SK-N-SH (cell line): Measurements from ENCODE around the gene FBXL5. TPM values are rescaled to one million over a fixed set of nuclear protein-coding genes. Genes with fewer than 3 reads are reported as not detected.

ENCODE experiments used
- CTCF ChIA-PET: fragments of 300-600, 350-600 bp; formaldehyde crosslinking; extraction: SDS; loops from one replicate; lab custom pipeline; 2021; lab: Yijun Ruan, JAX
- POLR2A ChIA-PET: fragments of 350-600 bp; sonication (Branson Sonifier 250); formaldehyde crosslinking; extraction: SDS; loops from one replicate; lab custom pipeline; 2020; ENCODE audit warnings: antibody characterized with exemption, inconsistent platforms; lab: Yijun Ruan, JAX
- DNase-seq: peaks from one replicate; pipeline ENCODE4 v3.0.0; 2012
- H2AFZ ChIP-seq: fragments of 200-600 bp; sonication (generic); 2 replicates; pipeline ENCODE4 v1.8.1; 2016; ENCODE audit warnings: antibody characterized with exemption, mild to moderate bottlenecking, low read depth
- H3F3A ChIP-seq: fragments of 200-600 bp; sonication (generic); replicated peaks from 2 replicates; pipeline ENCODE3; 2016; ENCODE audit warnings: antibody characterized with exemption, mild to moderate bottlenecking; ENCODE audit not compliant: insufficient read depth
- H3K27ac ChIP-seq, 2 experiments: fragments of 200-500 bp in 1 of 2; fragments of 200-600 bp in 1 of 2; sonication (Bioruptor generic) in 1 of 2; sonication (generic), shearing (Covaris generic) in 1 of 2; 2 replicates each; pipeline versions ENCODE4 v1.5.1 to v1.6.1; 2014 to 2016; ENCODE audit warnings: low read depth in 2 of 2, inconsistent platforms in 1 of 2, low read length in 1 of 2, mild to moderate bottlenecking in 1 of 2, mixed read lengths in 1 of 2
- H3K27me3 ChIP-seq: fragments of 200-600 bp; sonication (generic), shearing (Covaris generic); 2 replicates; pipeline ENCODE4 v1.6.1; 2016; ENCODE audit warnings: mixed run types; ENCODE audit not compliant: insufficient read depth
- H3K36me3 ChIP-seq, 2 experiments: fragments of 200-500 bp in 1 of 2; fragments of 200-600 bp in 1 of 2; sonication (Bioruptor generic) in 1 of 2; sonication (generic) in 1 of 2; replicated peaks in 1 of 2; 2 replicates each; pipeline versions ENCODE3 to v1.5.1; 2014 to 2016; ENCODE audit warnings: low read length in 1 of 2, mild to moderate bottlenecking in 1 of 2; ENCODE audit not compliant: insufficient read depth in 2 of 2, control insufficient read depth in 1 of 2
- H3K4me1 ChIP-seq, 2 experiments: fragments of 200-500 bp in 1 of 2; fragments of 200-600 bp in 1 of 2; sonication (Bioruptor generic) in 1 of 2; sonication (generic), shearing (Covaris generic) in 1 of 2; 2 replicates each; pipeline versions ENCODE4 v1.5.1 to v1.6.1; 2014 to 2016; ENCODE audit warnings: low read depth in 1 of 2, low read length in 1 of 2, mixed run types in 1 of 2; ENCODE audit not compliant: insufficient read depth in 2 of 2, control insufficient read depth in 1 of 2
- H3K4me2 ChIP-seq: fragments of 200-600 bp; sonication (generic), shearing (Covaris generic); 2 replicates; pipeline ENCODE4 v1.6.1; 2017; ENCODE audit warnings: mixed run types
- H3K4me3 ChIP-seq, 2 experiments: fragments of 200-500 bp in 1 of 2; fragments of 200-600 bp in 1 of 2; sonication (Bioruptor generic) in 1 of 2; sonication (generic), shearing (Covaris generic) in 1 of 2; 2 replicates each; pipeline versions ENCODE4 v1.5.1 to v1.8.1; 2014 to 2016; ENCODE audit warnings: low read depth in 2 of 2, inconsistent platforms in 1 of 2, low read length in 1 of 2, mild to moderate bottlenecking in 1 of 2, mixed read lengths in 1 of 2, moderate library complexity in 1 of 2
- H3K79me2 ChIP-seq: fragments of 200-600 bp; sonication (generic); 2 replicates; pipeline ENCODE4 v1.8.1; 2017; ENCODE audit warnings: mild to moderate bottlenecking; ENCODE audit not compliant: insufficient read depth
- H3K9ac ChIP-seq: fragments of 200-600 bp; sonication (generic); 2 replicates; pipeline ENCODE4 v1.6.1; 2017; ENCODE audit warnings: mixed run types
- H3K9me2 ChIP-seq: fragments of 200-600 bp; sonication (generic); 2 replicates; pipeline ENCODE4 v1.6.1; 2017; ENCODE audit warnings: mixed run types
- H3K9me3 ChIP-seq: fragments of 200-600 bp; sonication (generic); 2 replicates; pipeline ENCODE4 v1.6.1; 2017; ENCODE audit warnings: mixed run types, mild to moderate bottlenecking, moderate library complexity
- H4K20me1 ChIP-seq: fragments of 200-600 bp; sonication (generic); 2 replicates; pipeline ENCODE4 v1.6.1; 2017; ENCODE audit warnings: mild to moderate bottlenecking, mixed run types; ENCODE audit not compliant: insufficient read depth
- FOSL2 ChIP-seq: IDR thresholded peaks from 2 replicates; pipeline ENCODE4 v1.4.0; 2012; ENCODE audit warnings: low read depth, mild to moderate bottlenecking, moderate library complexity, borderline replicate concordance
- FOXM1 ChIP-seq: IDR thresholded peaks from 2 replicates; pipeline ENCODE4 v1.4.0; 2012; ENCODE audit warnings: low read depth, mild to moderate bottlenecking
- GABPA ChIP-seq: IDR thresholded peaks from 2 replicates; pipeline ENCODE4 v1.4.0; 2012; ENCODE audit warnings: low read depth, mild to moderate bottlenecking
- GATA2 ChIP-seq: sonication (generic); formaldehyde crosslinking; IDR thresholded peaks from 2 replicates; pipeline ENCODE4 v1.5.0; 2020; ENCODE audit warnings: mild to moderate bottlenecking, missing genetic modification reagents
- JUND ChIP-seq: IDR thresholded peaks from 2 replicates; pipeline ENCODE4 v1.4.0; 2012
- MEF2A ChIP-seq: IDR thresholded peaks from 2 replicates; pipeline ENCODE4 v1.4.0; 2012; ENCODE audit warnings: low read depth, borderline replicate concordance
- MXI1 ChIP-seq: IDR thresholded peaks from 2 replicates; pipeline ENCODE4 v1.6.1; 2012; ENCODE audit warnings: mild to moderate bottlenecking, low read depth, low read length, improper control_type of control experiment
- POLR2AphosphoS5 ChIP-seq: IDR thresholded peaks from 2 replicates; pipeline ENCODE4 v1.6.1; 2012; ENCODE audit warnings: low read depth, low read length
- RCOR1 ChIP-seq: fragments of 150-350 bp; IDR thresholded peaks from 2 replicates; pipeline ENCODE4 v1.6.1; 2017; ENCODE audit warnings: antibody characterized with exemption, low read length
- REST ChIP-seq: IDR thresholded peaks from 2 replicates; pipeline ENCODE4 v1.6.1; 2012; ENCODE audit warnings: mild to moderate bottlenecking, low read depth, low read length, moderate library complexity
- RFX5 ChIP-seq: IDR thresholded peaks from 2 replicates; pipeline ENCODE4 v1.6.1; 2012; ENCODE audit warnings: mild to moderate bottlenecking, improper control_type of control experiment, low read length
- SIN3A ChIP-seq: IDR thresholded peaks from 2 replicates; pipeline ENCODE4 v1.6.1; 2012; ENCODE audit warnings: low read depth, mild to moderate bottlenecking, low read length, moderate library complexity, borderline replicate concordance
- TCF12 ChIP-seq: IDR thresholded peaks from 2 replicates; pipeline ENCODE4 v1.4.0; 2012
- YY1 ChIP-seq: IDR thresholded peaks from 2 replicates; pipeline ENCODE4 v1.4.0; 2012; ENCODE audit warnings: low read depth, mild to moderate bottlenecking
- ZBTB33 ChIP-seq: IDR thresholded peaks from 2 replicates; pipeline ENCODE4 v1.4.0; 2012; ENCODE audit warnings: low read depth, borderline replicate concordance
- WGBS: methylation state at CpG from one replicate; pipeline ENCODE4 v1.1.6; 2017; ENCODE audit warnings: low lambda C conversion rate; 5-methylcytosine and 5-hydroxymethylcytosine counted together
- polyA plus RNA-seq, 3 experiments: library from polyadenylated mRNA; depleted of rRNA; stranded (reverse); fragments of >200 nt; gene quantifications; 2 replicates each; pipeline ENCODE4 v1.2.3, GENCODE V29; 2012
- TF ChIP-seq, protein P1 (sequence below): fragments of 150-350 bp; IDR thresholded peaks from 2 replicates; pipeline ENCODE4 v1.6.1; 2017; ENCODE audit warnings: antibody characterized with exemption, low read length, low read depth, borderline replicate concordance

FBXL5 gene
- polyA plus RNA-seq, 1 of the 3 experiments (the other 2 are of a cell fraction): 13.5 TPM

DNA sequence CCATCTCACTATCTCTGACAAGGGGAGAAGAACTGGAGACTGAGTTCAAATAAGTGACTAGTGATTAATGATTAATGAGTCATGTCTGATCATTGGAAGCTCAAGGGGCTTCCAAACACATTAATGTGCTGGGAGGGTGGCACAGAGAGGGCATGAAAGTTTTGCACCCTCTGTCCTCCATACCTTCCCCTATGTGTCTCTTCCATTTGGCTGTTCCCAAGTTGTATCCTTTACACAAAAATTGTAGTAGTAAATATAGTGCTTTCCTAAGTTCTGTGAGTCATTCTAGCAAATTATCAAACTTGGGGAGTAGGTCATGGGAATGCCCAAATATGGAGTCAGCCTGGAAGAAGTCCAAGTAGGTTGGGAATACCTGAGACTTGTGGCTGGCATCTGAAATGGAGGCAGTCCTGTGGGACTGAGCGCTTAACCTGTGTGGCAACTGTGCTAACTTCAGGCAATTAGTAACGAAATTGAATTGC lies 22.4 kb upstream of the FBXL5 start:
- no peak for DNase-seq
- Histone ChIP-seq H3K27me3 (no peaks in the 10 kb centered on the region), H3K79me2 (peaks cover 95% of the 10 kb centered on the region), H3K4me2 (0 out of 2 replicates have a peak overlapping the region, but pooled peaks have one; percentile 7), H3K4me3 (no peak overlapping the region), H3K27ac (peak overlapping the region in 1 of 2 experiments; percentile 14; a peak in 1 of 4 replicates), H3K9me3 (no peaks in the 10 kb centered on the region), H3K9ac (no peak overlapping the region), H3K9me2 (no peaks in the 10 kb centered on the region), H3K36me3 (peaks cover 0 to 5% of the 10 kb centered on the region in 2 experiments), H4K20me1 (no peaks in the 10 kb centered on the region; the same call in 1 of the 2 replicates), H3K4me1 (peaks cover 7 to 24% of the 10 kb centered on the region in 2 experiments; a peak in 3 of 4 replicates), H3F3A (peaks cover 12% of the 10 kb centered on the region), H2AFZ (no peak overlapping the region)
- 0 out of 2 replicates have a peak, but pooled peaks have one; percentile 3 for TF ChIP-seq JUND
- TF ChIP-seq FOSL2: no peak
- POLR2A ChIA-PET: no interaction called here
- 91% methylated on average over 2 of the region's 2 CpGs for WGBS
- CTCF ChIA-PET: no interaction called here

DNA sequence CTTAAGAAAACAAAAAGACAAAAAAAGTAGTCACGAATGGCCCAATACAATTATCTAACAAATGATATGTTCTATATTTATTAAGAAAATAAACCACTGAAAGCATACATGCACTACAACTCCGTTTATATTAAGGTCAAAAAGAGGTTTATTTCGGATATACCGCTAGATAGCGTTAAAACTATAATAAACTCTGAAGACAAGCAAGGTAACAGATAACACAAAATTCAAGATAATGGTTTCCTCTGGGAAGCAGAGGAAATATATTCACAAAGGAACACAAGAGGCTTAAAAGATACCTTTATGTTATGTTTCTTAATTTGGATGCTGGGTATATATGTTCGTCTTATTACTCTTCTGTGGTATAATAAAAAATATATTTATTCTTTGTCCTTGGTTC lies 21.7 kb upstream of the FBXL5 start:
- Histone ChIP-seq H4K20me1 (no peaks in the 10 kb centered on the region; the same call in 1 of the 2 replicates), H3K27me3 (no peaks in the 10 kb centered on the region), H3K4me1 (peaks cover 7 to 24% of the 10 kb centered on the region in 2 experiments; a peak in 3 of 4 replicates), H3K4me3 (no peak overlapping the region), H3K9ac (no peak overlapping the region), H3K9me2 (no peaks in the 10 kb centered on the region), H3K36me3 (peaks cover 0 to 5% of the 10 kb centered on the region in 2 experiments), H3K9me3 (no peaks in the 10 kb centered on the region), H3K4me2 (no peak overlapping the region), H2AFZ (no peak overlapping the region), H3F3A (peaks cover 10% of the 10 kb centered on the region), H3K27ac (peak overlapping the region in 1 of 2 experiments; percentile 14; a peak in 1 of 4 replicates), H3K79me2 (peaks cover 95% of the 10 kb centered on the region)
- no peak for DNase-seq
- ChIA-PET CTCF (interaction anchor here (1.6 kb wide), 1 partner anchor 15 kb away, joined by 6 read pairs; no protein-coding TSS in a partner anchor), POLR2A (no interaction called here)
- WGBS: 93% methylated on average over 6 of the region's 6 CpGs
- no peak for TF ChIP-seq MXI1
- TF ChIP-seq GABPA: no peak
- TF ChIP-seq, protein P1, sequence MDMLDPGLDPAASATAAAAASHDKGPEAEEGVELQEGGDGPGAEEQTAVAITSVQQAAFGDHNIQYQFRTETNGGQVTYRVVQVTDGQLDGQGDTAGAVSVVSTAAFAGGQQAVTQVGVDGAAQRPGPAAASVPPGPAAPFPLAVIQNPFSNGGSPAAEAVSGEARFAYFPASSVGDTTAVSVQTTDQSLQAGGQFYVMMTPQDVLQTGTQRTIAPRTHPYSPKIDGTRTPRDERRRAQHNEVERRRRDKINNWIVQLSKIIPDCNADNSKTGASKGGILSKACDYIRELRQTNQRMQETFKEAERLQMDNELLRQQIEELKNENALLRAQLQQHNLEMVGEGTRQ: no peak
- no peak for TF ChIP-seq TCF12
- TF ChIP-seq RFX5: no peak
- TF ChIP-seq FOSL2: no peak
- TF ChIP-seq YY1: no peak
- no peak for TF ChIP-seq FOXM1
- no peak for TF ChIP-seq RCOR1
- TF ChIP-seq POLR2AphosphoS5: no peak
- no peak for TF ChIP-seq ZBTB33
- TF ChIP-seq SIN3A: no peak
- no peak for TF ChIP-seq GATA2
- TF ChIP-seq REST: no peak
- TF ChIP-seq MEF2A: no peak
